OCI-LY1 (cell line): ENCODE measurements around the gene KLF5.

ENCODE experiments used
- H2AFZ ChIP-seq: fragments of 200-600 bp; sonication (generic), shearing (Covaris generic); 2 replicates; pipeline ENCODE4 v1.6.0; 2014; ENCODE audit warnings: antibody characterized with exemption, mild to moderate bottlenecking, low read length
- H3F3A ChIP-seq: fragments of 200-600 bp; sonication (generic), shearing (Covaris generic); 2 replicates; pipeline ENCODE4 v1.6.0; 2014; ENCODE audit warnings: mild to moderate bottlenecking, antibody characterized with exemption, low read length, moderate library complexity; ENCODE audit not compliant: insufficient read depth
- H3K27ac ChIP-seq: fragments of 200-600 bp; sonication (generic); 2 replicates; pipeline ENCODE4 v1.5.1; 2014; ENCODE audit warnings: low read length, mixed run types, mild to moderate bottlenecking, low read depth; ENCODE audit not compliant: poor library complexity, severe bottlenecking
- H3K27me3 ChIP-seq: fragments of 200-600 bp; sonication (generic); 2 replicates; pipeline ENCODE4 v1.6.0; 2014; ENCODE audit warnings: antibody characterized with exemption, mild to moderate bottlenecking, low read length, moderate library complexity; ENCODE audit not compliant: insufficient read depth
- H3K36me3 ChIP-seq: fragments of 200-600 bp; sonication (generic); 2 replicates; pipeline ENCODE4 v1.6.1; 2014; ENCODE audit warnings: mild to moderate bottlenecking, antibody characterized with exemption, low read length, moderate library complexity, mixed read lengths; ENCODE audit not compliant: insufficient read depth
- H3K4me1 ChIP-seq: fragments of 200-600 bp; sonication (generic); 2 replicates; pipeline ENCODE4 v1.5.1; 2014; ENCODE audit warnings: mild to moderate bottlenecking, low read length, moderate library complexity; ENCODE audit not compliant: insufficient read depth, severe bottlenecking
- H3K4me2 ChIP-seq: fragments of 200-600 bp; sonication (generic), shearing (Covaris generic); 2 replicates; pipeline ENCODE4 v1.6.1; 2014; ENCODE audit warnings: low read length
- H3K4me3 ChIP-seq: fragments of 200-600 bp; sonication (generic); 2 replicates; pipeline ENCODE4 v1.5.1; 2014; ENCODE audit warnings: low read length, low read depth, mild to moderate bottlenecking, mixed read lengths; ENCODE audit not compliant: poor library complexity, severe bottlenecking
- H3K79me2 ChIP-seq: fragments of 200-600 bp; shearing (Covaris generic); 2 replicates; pipeline ENCODE4 v1.6.1; 2016; ENCODE audit warnings: mixed run types, low read length, mixed read lengths; ENCODE audit not compliant: insufficient read depth
- H3K9ac ChIP-seq: fragments of 200-600 bp; sonication (generic), shearing (Covaris generic); 2 replicates; pipeline ENCODE4 v1.6.1; 2014; ENCODE audit warnings: mild to moderate bottlenecking, low read length, mixed read lengths
- H3K9me2 ChIP-seq: fragments of 200-600 bp; sonication (generic), shearing (Covaris generic); 2 replicates; pipeline ENCODE4 v1.6.1; 2014; ENCODE audit warnings: low read depth, mild to moderate bottlenecking, low read length, mixed read lengths
- H3K9me3 ChIP-seq: fragments of 200-600 bp; shearing (Covaris generic); 2 replicates; pipeline ENCODE4 v1.6.1; 2014; ENCODE audit warnings: low read length, mixed read lengths
- H4K20me1 ChIP-seq: fragments of 200-600 bp; sonication (generic), shearing (Covaris generic); 2 replicates; pipeline ENCODE4 v1.6.0; 2016; ENCODE audit warnings: mild to moderate bottlenecking, low read length; ENCODE audit not compliant: insufficient read depth
- CTCF ChIP-seq: fragments of 200-600 bp; sonication (generic), shearing (Covaris generic); IDR thresholded peaks from 2 replicates; pipeline ENCODE4 v1.5.1; 2017; ENCODE audit warnings: mild to moderate bottlenecking, antibody characterized with exemption, low read length, moderate library complexity, mixed read lengths
- EZH2 ChIP-seq: fragments of 200-600 bp; sonication (generic), shearing (Covaris generic); IDR thresholded peaks from 2 replicates; pipeline ENCODE4 v1.8.0; 2017; ENCODE audit warnings: borderline replicate concordance, mixed run types, mild to moderate bottlenecking, antibody characterized with exemption, low read length, moderate library complexity, mixed read lengths

The KLF5 gene

GRCh38 chr13:73088332-73088935, 29.6 kb downstream of the KLF5 start:
- no peak for TF ChIP-seq EZH2
- no peak for TF ChIP-seq CTCF
- H2AFZ ChIP-seq = no peak overlapping the region

GRCh38 chr13:73089213-73089612, 30.4 kb downstream of the KLF5 start:
- Histone ChIP-seq H4K20me1 (no peaks in the 10 kb centered on the region), H3K27ac (no peak overlapping the region), H3K9me3 (no peaks in the 10 kb centered on the region), H3K27me3 (no peaks in the 10 kb centered on the region; the same call in 1 of the 2 replicates), H3F3A (no peaks in the 10 kb centered on the region), H3K4me3 (no peak overlapping the region), H3K9me2 (no peaks in the 10 kb centered on the region), H3K36me3 (no peaks in the 10 kb centered on the region), H3K4me2 (no peak overlapping the region), H2AFZ (no peak overlapping the region), H3K79me2 (no peaks in the 10 kb centered on the region), H3K4me1 (no peaks in the 10 kb centered on the region), H3K9ac (no peak overlapping the region)
- TF ChIP-seq CTCF (no peak), EZH2 (no peak)

More at GRCh38 chr13:73088332-73088935, 29.6 kb downstream of the KLF5 start:
- Histone ChIP-seq H4K20me1 (no peaks in the 10 kb centered on the region), H3K36me3 (no peaks in the 10 kb centered on the region), H3K9me3 (no peaks in the 10 kb centered on the region), H3K4me1 (no peaks in the 10 kb centered on the region), H3K27ac (no peak overlapping the region), H3K4me3 (no peak overlapping the region), H3K9me2 (no peaks in the 10 kb centered on the region), H3K9ac (no peak overlapping the region), H3K79me2 (no peaks in the 10 kb centered on the region), H3K27me3 (no peaks in the 10 kb centered on the region; the same call in 1 of the 2 replicates), H3F3A (no peaks in the 10 kb centered on the region), H3K4me2 (no peak overlapping the region)

GRCh38 chr13:73090116-73090822, 31.5 kb downstream of the KLF5 start:
- H3K9me3 ChIP-seq = no peaks in the 10 kb centered on the region
- no peak overlapping the region for H3K27ac ChIP-seq
- H4K20me1 ChIP-seq = no peaks in the 10 kb centered on the region
- no peaks in the 10 kb centered on the region for H3F3A ChIP-seq
- H3K4me2 ChIP-seq = no peak overlapping the region
- H3K9me2 ChIP-seq = no peaks in the 10 kb centered on the region
- no peaks in the 10 kb centered on the region for H3K36me3 ChIP-seq
- no peaks in the 10 kb centered on the region for H3K4me1 ChIP-seq
- no peak overlapping the region for H2AFZ ChIP-seq
- no peak overlapping the region for H3K4me3 ChIP-seq
- H3K79me2 ChIP-seq = no peaks in the 10 kb centered on the region
- H3K27me3 ChIP-seq = no peaks in the 10 kb centered on the region; the same call in 1 of the 2 replicates
- no peak overlapping the region for H3K9ac ChIP-seq
- TF ChIP-seq CTCF (no peak), EZH2 (no peak)
